ENCODE measurements around the gene TMEM209. TPM values are rescaled to one million over a fixed set of nuclear protein-coding genes. Genes with fewer than 3 reads are reported as not detected.

The TMEM209 gene
- total and polyA plus RNA-seq, 7 donors: 5.2 to 11.3 (median 9.0) TPM

DNA sequence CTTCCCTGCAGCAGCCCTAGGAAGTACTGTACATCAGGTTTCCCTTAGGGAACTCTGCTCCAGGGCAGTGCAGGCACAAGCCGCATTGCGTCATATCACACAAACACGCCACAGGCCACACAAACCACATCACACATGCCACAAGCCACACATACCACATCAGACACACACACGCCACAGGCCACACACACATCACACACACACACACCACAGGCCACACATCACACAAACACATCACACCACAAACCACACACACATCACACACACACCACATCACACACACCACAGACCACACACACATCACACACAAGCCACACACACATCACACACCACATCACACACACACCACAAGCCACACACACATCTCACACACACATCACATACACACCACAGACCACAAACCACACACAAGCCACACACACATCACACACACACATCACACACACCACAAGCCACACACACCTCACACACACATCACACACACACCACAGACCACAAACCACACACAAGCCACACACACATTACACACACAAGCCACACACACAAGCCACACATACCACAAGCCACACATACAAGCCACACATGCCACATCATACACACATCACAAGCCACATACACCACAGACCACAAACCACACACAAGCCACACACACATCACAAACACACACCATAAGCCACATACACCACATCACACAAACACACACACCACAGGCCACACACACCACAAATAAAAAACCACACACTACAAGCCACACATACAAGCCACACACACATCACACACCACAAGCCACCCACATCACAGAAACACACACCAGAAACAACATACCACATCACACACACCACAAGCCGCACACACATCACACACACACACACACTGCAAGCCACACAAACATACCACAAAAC is 53.4 kb downstream of the TMEM209 start:
- H3K4me3 ChIP-seq: no peak overlapping the region
- DNase-seq (no peak), ATAC-seq (no peak)
- intact Hi-C loops (cut with DNase I): no loop called here
- TF ChIP-seq, protein P1, sequence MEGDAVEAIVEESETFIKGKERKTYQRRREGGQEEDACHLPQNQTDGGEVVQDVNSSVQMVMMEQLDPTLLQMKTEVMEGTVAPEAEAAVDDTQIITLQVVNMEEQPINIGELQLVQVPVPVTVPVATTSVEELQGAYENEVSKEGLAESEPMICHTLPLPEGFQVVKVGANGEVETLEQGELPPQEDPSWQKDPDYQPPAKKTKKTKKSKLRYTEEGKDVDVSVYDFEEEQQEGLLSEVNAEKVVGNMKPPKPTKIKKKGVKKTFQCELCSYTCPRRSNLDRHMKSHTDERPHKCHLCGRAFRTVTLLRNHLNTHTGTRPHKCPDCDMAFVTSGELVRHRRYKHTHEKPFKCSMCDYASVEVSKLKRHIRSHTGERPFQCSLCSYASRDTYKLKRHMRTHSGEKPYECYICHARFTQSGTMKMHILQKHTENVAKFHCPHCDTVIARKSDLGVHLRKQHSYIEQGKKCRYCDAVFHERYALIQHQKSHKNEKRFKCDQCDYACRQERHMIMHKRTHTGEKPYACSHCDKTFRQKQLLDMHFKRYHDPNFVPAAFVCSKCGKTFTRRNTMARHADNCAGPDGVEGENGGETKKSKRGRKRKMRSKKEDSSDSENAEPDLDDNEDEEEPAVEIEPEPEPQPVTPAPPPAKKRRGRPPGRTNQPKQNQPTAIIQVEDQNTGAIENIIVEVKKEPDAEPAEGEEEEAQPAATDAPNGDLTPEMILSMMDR (IDR thresholded peaks at IDR 0.05): no peak
- H3K27me3 ChIP-seq (ENCODE audit: insufficient read depth in 3 of 3, low read length in 2 of 3): no peaks in the 10 kb centered on the region
- H3K4me1 ChIP-seq: peaks cover 5% of the 10 kb centered on the region
- H3K9me3 ChIP-seq: no peaks in the 10 kb centered on the region
- WGBS, 3 donors: 86 to 97% (median 94%) methylated on average over 5 of the region's 5 CpGs
- H3K27ac ChIP-seq: no peak overlapping the region
- H3K36me3 ChIP-seq (ENCODE audit: insufficient read depth in 1 of 2, low read depth in 1 of 2): no peaks in the 10 kb centered on the region

DNA sequence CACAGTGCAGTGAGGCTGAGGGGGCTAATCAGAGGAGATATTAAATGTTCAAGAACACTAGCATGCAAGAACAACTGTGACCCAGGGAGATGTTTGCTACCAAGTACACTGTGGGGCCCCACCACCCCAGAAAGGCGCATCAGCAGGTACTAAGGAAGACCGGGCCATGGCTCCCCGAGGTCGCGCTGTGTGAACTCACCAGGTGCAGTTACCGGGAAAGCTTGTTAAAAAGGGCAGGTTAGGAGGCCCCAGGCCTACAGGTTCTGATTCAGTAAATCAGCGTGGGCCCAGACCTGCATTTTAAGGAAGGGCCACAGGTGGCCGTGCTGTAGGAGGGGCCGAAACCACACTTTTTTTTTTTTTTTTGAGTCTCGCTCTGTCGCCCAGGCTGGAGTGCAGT is 54.6 kb downstream of the TMEM209 start:
- no peak for ATAC-seq
- TF ChIP-seq, protein P1 (IDR thresholded peaks at IDR 0.05): no peak
- intact Hi-C loops (cut with DNase I): no loop called here
- H3K4me3 ChIP-seq: no peak overlapping the region
- WGBS, 3 donors: 95 to 98% (median 95%) methylated on average over 11 of the region's 11 CpGs
- no peaks in the 10 kb centered on the region for H3K36me3 ChIP-seq (ENCODE audit: insufficient read depth in 1 of 2, low read depth in 1 of 2)
- H3K27ac ChIP-seq: no peak overlapping the region
- no peak for DNase-seq
- H3K9me3 ChIP-seq: no peaks in the 10 kb centered on the region
- H3K4me1 ChIP-seq: peaks cover 5% of the 10 kb centered on the region
- H3K27me3 ChIP-seq (ENCODE audit: insufficient read depth in 3 of 3, low read length in 2 of 3): no peaks in the 10 kb centered on the region

DNA sequence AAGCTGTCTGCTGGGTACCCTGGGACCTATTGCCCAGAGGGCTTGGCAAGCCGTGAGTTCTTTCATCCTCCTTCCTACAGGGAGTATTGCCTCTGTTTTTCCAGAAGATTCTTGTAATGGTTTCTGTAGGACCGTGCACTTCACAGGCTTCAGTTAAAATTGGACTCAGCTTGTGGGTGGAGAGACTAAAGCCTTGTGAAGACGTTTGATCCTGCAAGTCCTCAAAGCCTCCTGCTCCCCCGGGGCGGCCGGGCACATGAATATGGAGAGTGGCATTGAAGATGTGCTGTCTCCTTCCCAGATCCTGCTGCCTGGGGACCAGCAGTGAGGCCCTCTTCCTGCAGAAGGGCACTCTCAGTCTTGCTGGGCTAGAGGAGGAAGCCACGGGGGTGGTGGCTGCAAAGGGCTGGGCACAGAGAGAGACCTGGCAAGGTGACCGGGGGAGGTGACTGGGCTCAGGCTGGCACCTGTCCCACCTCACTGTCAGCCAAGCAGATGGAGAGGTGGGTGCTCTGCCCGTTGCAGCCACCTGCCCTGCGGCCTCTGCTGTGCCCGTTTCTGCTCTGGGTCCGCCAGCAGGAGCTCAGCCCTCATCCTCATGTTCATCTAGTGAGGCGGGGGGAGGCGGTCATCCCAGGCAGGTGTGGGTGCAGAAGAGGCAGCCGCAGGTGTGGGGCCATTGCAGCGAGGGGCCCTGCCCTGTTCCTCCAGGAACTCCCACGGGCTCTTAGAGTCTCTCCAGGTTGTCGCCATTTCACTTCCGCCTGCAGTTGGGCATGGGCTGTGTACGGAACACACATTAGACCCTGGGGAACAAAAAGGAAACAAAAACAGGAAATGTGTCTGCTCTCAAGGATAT is 55.7 kb downstream of the TMEM209 start:
- Histone ChIP-seq H3K9me3 (no peaks in the 10 kb centered on the region), H3K27ac (no peak overlapping the region), H3K4me1 (no peaks in the 10 kb centered on the region), H3K36me3 (ENCODE audit: insufficient read depth in 1 of 2, low read depth in 1 of 2) (no peaks in the 10 kb centered on the region), H3K4me3 (no peak overlapping the region), H3K27me3 (ENCODE audit: insufficient read depth in 3 of 3, low read length in 2 of 3) (no peaks in the 10 kb centered on the region)
- 49 to 61% (median 51%) methylated on average over 19 to 20 of the region's 20 CpGs for WGBS, 3 donors
- ATAC-seq (no peak), DNase-seq (no peak)
- intact Hi-C loops (cut with DNase I): no loop called here
- TF ChIP-seq, protein P1 (IDR thresholded peaks at IDR 0.05): no peak

GRCh38 chr7:130148561-130148960 is 56.6 kb downstream of the TMEM209 start:
- 52 to 61% (median 52%) methylated on average over 9 of the region's 9 CpGs for WGBS, 3 donors
- TF ChIP-seq, protein P1 (IDR thresholded peaks at IDR 0.05): no peak

More at GRCh38 chr7:130148561-130148960, 56.6 kb downstream of the TMEM209 start:
- DNase-seq: no peak
- no peaks in the 10 kb centered on the region for H3K36me3 ChIP-seq (ENCODE audit: insufficient read depth in 1 of 2, low read depth in 1 of 2)
- intact Hi-C loops (cut with DNase I): no loop called here
- no peaks in the 10 kb centered on the region for H3K27me3 ChIP-seq (ENCODE audit: insufficient read depth in 3 of 3, low read length in 2 of 3)
- ATAC-seq: no peak
- no peaks in the 10 kb centered on the region for H3K4me1 ChIP-seq
- no peak overlapping the region for H3K27ac ChIP-seq
- H3K4me3 ChIP-seq: no peak overlapping the region
- H3K9me3 ChIP-seq: no peaks in the 10 kb centered on the region

All from psoas muscle (tissue), 8 donors.